Fibroblast of lung (primary cell): ENCODE data around the gene SLC16A7. TPM values are rescaled to one million over a fixed set of nuclear protein-coding genes. Genes with fewer than 3 reads are reported as not detected.

Experiments used
- DNase-seq, 2 donors: peaks; one replicate each; pipeline versions ENCODE4 v3.0.0 to v3.0.0-alpha.2; 2010; ENCODE audit warnings: low read depth in 2 of 2
- H2AFZ ChIP-seq: 2 replicates; pipeline ENCODE4 v1.5.1; 2012; ENCODE audit warnings: low read length, control low read depth, inconsistent platforms
- H3K27ac ChIP-seq: 2 replicates; pipeline ENCODE4 v1.5.1; 2011; ENCODE audit warnings: low read length, control low read depth; ENCODE audit not compliant: insufficient read depth
- H3K27me3 ChIP-seq: 2 replicates; pipeline ENCODE4 v1.5.1; 2011; ENCODE audit warnings: mild to moderate bottlenecking, low read length; ENCODE audit not compliant: control insufficient read depth, insufficient read depth
- H3K36me3 ChIP-seq: 2 replicates; pipeline ENCODE4 v1.5.1; 2011; ENCODE audit warnings: low read length; ENCODE audit not compliant: control insufficient read depth, insufficient read depth
- H3K4me1 ChIP-seq: 2 replicates; pipeline ENCODE4 v1.5.1; 2011; ENCODE audit warnings: low read length; ENCODE audit not compliant: control insufficient read depth, insufficient read depth; ENCODE audit errors: extremely low read depth
- H3K4me2 ChIP-seq: 2 replicates; pipeline ENCODE4 v1.5.1; 2011; ENCODE audit warnings: low read length, control low read depth; ENCODE audit not compliant: insufficient read depth; ENCODE audit errors: extremely low read depth
- H3K4me3 ChIP-seq, 4 experiments: fragments of 200-600 bp in 1 of 4; sonication (generic) in 1 of 4; replicated peaks in 1 of 4; 2 replicates each; pipeline ENCODE4 v1.5.1; 2011 to 2016; ENCODE audit warnings: low read length in 4 of 4, low read depth in 3 of 4, mild to moderate bottlenecking in 3 of 4, control low read depth in 2 of 4, inconsistent platforms in 1 of 4, mixed read lengths in 1 of 4; ENCODE audit not compliant: insufficient read depth in 1 of 4; ENCODE audit errors: control extremely low read depth in 1 of 4
- H3K79me2 ChIP-seq: 2 replicates; pipeline ENCODE4 v1.5.1; 2012; ENCODE audit warnings: mild to moderate bottlenecking, low read length, inconsistent platforms; ENCODE audit not compliant: control insufficient read depth, insufficient read depth
- H3K9ac ChIP-seq: 2 replicates; pipeline ENCODE4 v1.5.1; 2011; ENCODE audit warnings: mild to moderate bottlenecking, low read length, control low read depth; ENCODE audit not compliant: insufficient read depth
- H3K9me3 ChIP-seq: 2 replicates; pipeline ENCODE4 v1.5.1; 2012; ENCODE audit warnings: low read depth, low read length; ENCODE audit not compliant: control insufficient read depth, insufficient read depth
- H4K20me1 ChIP-seq: 2 replicates; pipeline ENCODE4 v1.5.1; 2011; ENCODE audit warnings: low read length; ENCODE audit not compliant: control insufficient read depth, insufficient read depth; ENCODE audit errors: extremely low read depth
- EZH2 ChIP-seq: IDR thresholded peaks from 2 replicates; pipeline ENCODE4 v1.5.1; 2012; ENCODE audit warnings: low read length, control low read depth, mild to moderate bottlenecking; ENCODE audit errors: missing control alignments
- polyA plus RNA-seq, 2 donors: library from polyadenylated mRNA; depleted of rRNA in 1 of 2; stranded (reverse) in 1 of 2; unstranded in 1 of 2; fragments of >200 nt; gene quantifications; 2 replicates each; pipeline ENCODE4 v1.2.1, GENCODE V29; 2011 to 2012; ENCODE audit warnings: missing spikeins in 1 of 2
- total RNA-seq: library from RNA; depleted of rRNA; stranded (reverse); fragments of >200 nt; gene quantifications from 2 replicates; pipeline ENCODE4 v1.2.1, GENCODE V29; 2014
- TF ChIP-seq, protein P1 (sequence below), 2 donors: IDR thresholded peaks in 1 of 2; conservative IDR thresholded peaks in 1 of 2; 1 replicate in 1 of 2; 2 replicates in 1 of 2; pipeline ENCODE4 v1.5.1; 2011 to 2012; ENCODE audit warnings: low read length in 2 of 2, control low read depth in 1 of 2, inconsistent platforms in 1 of 2, low read depth in 1 of 2, mild to moderate bottlenecking in 1 of 2

Gene SLC16A7
- total and polyA plus RNA-seq, 2 donors (not counting 1 experiment from before 2014, with no cell fraction given): 40.2 to 110 TPM

DNA sequence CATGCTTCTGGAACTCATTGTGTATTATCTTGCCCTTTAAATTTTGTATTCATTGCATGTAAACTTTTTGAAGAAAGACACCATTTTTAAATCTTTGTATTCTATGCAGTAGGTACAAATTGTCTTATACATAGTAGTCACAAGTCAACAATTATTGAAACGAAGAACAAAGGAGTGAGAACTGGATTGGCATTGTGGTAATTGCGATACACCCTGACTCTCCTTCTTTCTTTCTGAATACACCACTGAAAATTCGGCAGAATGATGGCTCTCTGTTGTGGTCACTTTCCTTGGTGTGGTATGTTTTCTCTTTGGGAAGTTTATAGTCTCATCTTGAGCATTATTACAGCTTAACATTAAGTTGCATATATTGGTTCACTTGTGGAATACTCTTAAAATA lies 34.1 kb downstream of the SLC16A7 start:
- Histone ChIP-seq H3K9me3 (no peaks in the 10 kb centered on the region), H3K4me1 (no peaks in the 10 kb centered on the region), H3K36me3 (no peaks in the 10 kb centered on the region), H4K20me1 (no peaks in the 10 kb centered on the region), H3K4me2 (no peak overlapping the region), H3K27me3 (no peaks in the 10 kb centered on the region), H3K9ac (no peak overlapping the region), H3K79me2 (no peaks in the 10 kb centered on the region), H3K4me3 (no peak overlapping the region), H2AFZ (no peak overlapping the region), H3K27ac (no peak overlapping the region)
- no peak for DNase-seq
- no peak for TF ChIP-seq EZH2
- TF ChIP-seq, protein P1, sequence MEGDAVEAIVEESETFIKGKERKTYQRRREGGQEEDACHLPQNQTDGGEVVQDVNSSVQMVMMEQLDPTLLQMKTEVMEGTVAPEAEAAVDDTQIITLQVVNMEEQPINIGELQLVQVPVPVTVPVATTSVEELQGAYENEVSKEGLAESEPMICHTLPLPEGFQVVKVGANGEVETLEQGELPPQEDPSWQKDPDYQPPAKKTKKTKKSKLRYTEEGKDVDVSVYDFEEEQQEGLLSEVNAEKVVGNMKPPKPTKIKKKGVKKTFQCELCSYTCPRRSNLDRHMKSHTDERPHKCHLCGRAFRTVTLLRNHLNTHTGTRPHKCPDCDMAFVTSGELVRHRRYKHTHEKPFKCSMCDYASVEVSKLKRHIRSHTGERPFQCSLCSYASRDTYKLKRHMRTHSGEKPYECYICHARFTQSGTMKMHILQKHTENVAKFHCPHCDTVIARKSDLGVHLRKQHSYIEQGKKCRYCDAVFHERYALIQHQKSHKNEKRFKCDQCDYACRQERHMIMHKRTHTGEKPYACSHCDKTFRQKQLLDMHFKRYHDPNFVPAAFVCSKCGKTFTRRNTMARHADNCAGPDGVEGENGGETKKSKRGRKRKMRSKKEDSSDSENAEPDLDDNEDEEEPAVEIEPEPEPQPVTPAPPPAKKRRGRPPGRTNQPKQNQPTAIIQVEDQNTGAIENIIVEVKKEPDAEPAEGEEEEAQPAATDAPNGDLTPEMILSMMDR (conservative IDR thresholded peaks at IDR 0.05 in 1 of 2, IDR thresholded peaks at IDR 0.05 in 1 of 2; ENCODE audit: low read depth in 1 of 2, low read length in 2 of 2): no peak

DNA sequence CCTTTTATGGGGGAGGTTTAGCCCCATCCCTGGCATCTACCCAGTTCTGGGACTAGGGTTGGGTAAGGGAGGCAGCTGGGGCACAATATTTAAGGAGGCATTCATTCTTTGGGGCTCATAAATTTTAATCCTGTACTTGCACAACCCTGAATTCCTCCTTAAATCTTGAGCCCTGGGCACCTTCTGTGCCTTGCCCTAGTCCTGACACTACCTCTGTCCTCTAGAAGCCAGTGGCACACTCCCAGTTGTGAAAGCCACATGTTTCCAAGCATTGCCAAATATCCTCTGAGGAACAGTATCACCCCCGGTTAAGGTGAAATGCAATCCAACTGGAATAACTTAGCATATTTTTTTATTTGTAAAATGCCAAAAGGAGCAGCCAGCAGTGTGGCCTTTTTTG lies 36.6 kb downstream of the SLC16A7 start:
- Histone ChIP-seq H3K4me3 (no peak overlapping the region), H3K27ac (no peak overlapping the region), H3K4me2 (no peak overlapping the region), H3K36me3 (no peaks in the 10 kb centered on the region), H2AFZ (no peak overlapping the region), H3K27me3 (no peaks in the 10 kb centered on the region), H3K9me3 (no peaks in the 10 kb centered on the region), H3K79me2 (no peaks in the 10 kb centered on the region), H3K9ac (no peak overlapping the region), H3K4me1 (no peaks in the 10 kb centered on the region), H4K20me1 (no peaks in the 10 kb centered on the region)
- no peak for TF ChIP-seq EZH2
- TF ChIP-seq, protein P1 (conservative IDR thresholded peaks at IDR 0.05 in 1 of 2, IDR thresholded peaks at IDR 0.05 in 1 of 2; ENCODE audit: low read depth in 1 of 2, low read length in 2 of 2): no peak
- peak in 1 of 2 donors; percentile 21 for DNase-seq

DNA sequence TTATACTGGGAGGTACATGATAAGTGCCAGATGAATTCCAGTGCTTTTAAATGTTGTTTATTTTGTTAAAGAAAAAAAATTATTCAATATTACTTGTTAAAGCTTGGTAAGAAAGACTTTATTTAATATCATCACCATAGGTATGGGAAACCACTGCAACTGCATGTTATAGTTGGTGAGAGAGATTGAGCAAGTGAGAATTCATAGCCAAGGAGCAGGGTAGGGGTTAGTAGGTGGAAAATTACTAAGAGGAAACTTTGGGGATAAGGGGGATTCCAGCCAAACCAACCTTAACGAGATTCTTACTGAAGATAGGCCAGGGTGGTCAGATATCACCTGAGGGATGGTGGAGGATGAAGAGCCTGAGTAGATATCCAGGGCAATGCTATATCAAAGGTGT lies 38.4 kb downstream of the SLC16A7 start:
- H3K4me1 ChIP-seq: no peaks in the 10 kb centered on the region
- H2AFZ ChIP-seq: no peak overlapping the region
- no peak overlapping the region for H3K27ac ChIP-seq
- no peak for TF ChIP-seq EZH2
- TF ChIP-seq, protein P1 (conservative IDR thresholded peaks at IDR 0.05 in 1 of 2, IDR thresholded peaks at IDR 0.05 in 1 of 2; ENCODE audit: low read depth in 1 of 2, low read length in 2 of 2): no peak
- no peaks in the 10 kb centered on the region for H3K79me2 ChIP-seq
- no peak overlapping the region for H3K4me2 ChIP-seq
- H3K36me3 ChIP-seq: no peaks in the 10 kb centered on the region
- H3K9ac ChIP-seq: no peak overlapping the region
- no peaks in the 10 kb centered on the region for H3K27me3 ChIP-seq
- no peaks in the 10 kb centered on the region for H4K20me1 ChIP-seq
- H3K9me3 ChIP-seq: no peaks in the 10 kb centered on the region
- DNase-seq: no peak
- H3K4me3 ChIP-seq: no peak overlapping the region
